Kidney tubule cell (primary cell): ENCODE measurements around the gene SETD1A.
"Not testable (repeated sequence)": the region's sequence is repeated elsewhere in the genome, so short reads cannot be mapped to it uniquely, and the experiment has no call there.

Source experiments
- DNase-seq: peaks from one replicate; pipeline ENCODE4 v3.0.0-alpha.2; 2018; ENCODE audit warnings: low spot score

The SETD1A gene

GRCh38 chr16:30998852-30999761 lies 41.6 kb downstream of the SETD1A start:
- DNase-seq, result no peak

GRCh38 chr16:31000671-31001382 lies 43.3 kb downstream of the SETD1A start:
- no peak for DNase-seq

- DNase-seq, result no peak
Observed at GRCh38 chr16:31001507-31002249, 44.1 kb downstream of the SETD1A start.

- DNase-seq, result no peak
Observed at GRCh38 chr16:31002250-31002700, 44.7 kb downstream of the SETD1A start.

GRCh38 chr16:31002862-31003341 lies 45.3 kb downstream of the SETD1A start:
- DNase-seq, result no peak

- DNase-seq, result no peak
Observed at GRCh38 chr16:31003744-31004143, 46.2 kb downstream of the SETD1A start.

GRCh38 chr16:31004658-31005057 lies 47.1 kb downstream of the SETD1A start:
- no peak for DNase-seq

- DNase-seq, result no peak
Observed at GRCh38 chr16:31005350-31006085, 48.0 kb downstream of the SETD1A start.

GRCh38 chr16:31006086-31006385 lies 48.5 kb downstream of the SETD1A start:
- no peak for DNase-seq

- no peak for DNase-seq
Observed at GRCh38 chr16:31006589-31006988, 49.0 kb downstream of the SETD1A start.

GRCh38 chr16:31007684-31008083 lies 50.1 kb downstream of the SETD1A start:
- no peak for DNase-seq

GRCh38 chr16:31008149-31008548 lies 50.6 kb downstream of the SETD1A start:
- peak; percentile 78 for DNase-seq

GRCh38 chr16:31008551-31008950 lies 51.0 kb downstream of the SETD1A start:
- DNase-seq, result no peak

GRCh38 chr16:31009120-31009519 lies 51.6 kb downstream of the SETD1A start:
- DNase-seq, result no peak

- no peak for DNase-seq
Observed at GRCh38 chr16:31009894-31010584, 52.5 kb downstream of the SETD1A start.

- no peak for DNase-seq
Observed at GRCh38 chr16:31010585-31011325, 53.2 kb downstream of the SETD1A start, which contains the start of gene STX1B. TSS of gene STX1B (minus strand) at chr16:31010638. CDS start at chr16:31010396, 242 bp downstream.

- DNase-seq, result not testable (repeated sequence)
Observed at GRCh38 chr16:31011815-31012214, 54.3 kb downstream of the SETD1A start.

- not testable (repeated sequence) for DNase-seq
Observed at GRCh38 chr16:31013292-31013691, 55.7 kb downstream of the SETD1A start.

- peak; percentile 33 for DNase-seq
Observed at GRCh38 chr16:31016018-31016417, 58.5 kb downstream of the SETD1A start.

- not testable (repeated sequence) for DNase-seq
Observed at GRCh38 chr16:31017756-31018155, 60.2 kb downstream of the SETD1A start.
